HG02623 (cell line): Measurements from ENCODE around the gene RTF1.
"Not testable (repeated sequence)": the region's sequence is repeated elsewhere in the genome, so short reads cannot be mapped to it uniquely, and the experiment has no call there.

Source experiments
- ATAC-seq: cut with Tn5 transposase; IDR thresholded peaks from one replicate; pipeline ENCODE4 v1.9.1; 2021; ENCODE audit warnings: moderate library complexity; ENCODE audit not compliant: unreplicated experiment

Gene RTF1

GRCh38 chr15:41416742-41417417 lies at the start of gene RTF1:
Gene RTF1 (plus strand): TSS chr15:41417095. CDS start chr15:41417116, 21 bp downstream.
- ATAC-seq: peak; percentile 81

GRCh38 chr15:41367418-41367817 lies 49.5 kb upstream of the RTF1 start:
- no peak for ATAC-seq

GRCh38 chr15:41377978-41378377 lies 38.9 kb upstream of the RTF1 start:
- no peak for ATAC-seq

GRCh38 chr15:41383974-41384749 lies 32.7 kb upstream of the RTF1 start:
- ATAC-seq: not testable (repeated sequence)

GRCh38 chr15:41387646-41388045 lies 29.2 kb upstream of the RTF1 start:
- no peak for ATAC-seq

- ATAC-seq: no peak
Measured at GRCh38 chr15:41392659-41393058, 24.2 kb upstream of the RTF1 start.

- no peak for ATAC-seq
Measured at GRCh38 chr15:41394924-41395323, 22.0 kb upstream of the RTF1 start.

- no peak for ATAC-seq
Measured at GRCh38 chr15:41396111-41396510, 20.8 kb upstream of the RTF1 start.

GRCh38 chr15:41401904-41402267 lies 15.0 kb upstream of the RTF1 start:
- ATAC-seq: no peak

GRCh38 chr15:41407341-41407740 lies 9.6 kb upstream of the RTF1 start:
- ATAC-seq: no peak

GRCh38 chr15:41408234-41408641 lies 8.7 kb upstream of the RTF1 start:
- ATAC-seq: no peak

- no peak for ATAC-seq
Measured at GRCh38 chr15:41411031-41411430, 5.9 kb upstream of the RTF1 start.

- no peak for ATAC-seq
Measured at GRCh38 chr15:41411441-41411840, 5.5 kb upstream of the RTF1 start.

GRCh38 chr15:41416128-41416741 lies 660 bp upstream of the RTF1 start:
- ATAC-seq: no peak

- peak; percentile 34 for ATAC-seq
Measured at GRCh38 chr15:41417418-41418195, 712 bp downstream of the RTF1 start.

GRCh38 chr15:41423979-41424659 lies 7.2 kb downstream of the RTF1 start:
- ATAC-seq: no peak

- ATAC-seq: no peak
Measured at GRCh38 chr15:41424809-41425208, 7.9 kb downstream of the RTF1 start.

- not testable (repeated sequence) for ATAC-seq
Measured at GRCh38 chr15:41425907-41426306, 9.0 kb downstream of the RTF1 start.

- no peak for ATAC-seq
Measured at GRCh38 chr15:41429003-41429890, 12.4 kb downstream of the RTF1 start.
